HG02798 (cell line): ENCODE measurements around the gene CDC25B.
A peak's percentile ranks its signal among the peaks of the same experiment; 100 is the strongest.

Experiments
- ATAC-seq: cut with Tn5 transposase; IDR thresholded peaks from one replicate; pipeline ENCODE4 v1.9.1; 2021; ENCODE audit warnings: mild to moderate bottlenecking; ENCODE audit not compliant: unreplicated experiment, poor library complexity

Gene CDC25B

DNA sequence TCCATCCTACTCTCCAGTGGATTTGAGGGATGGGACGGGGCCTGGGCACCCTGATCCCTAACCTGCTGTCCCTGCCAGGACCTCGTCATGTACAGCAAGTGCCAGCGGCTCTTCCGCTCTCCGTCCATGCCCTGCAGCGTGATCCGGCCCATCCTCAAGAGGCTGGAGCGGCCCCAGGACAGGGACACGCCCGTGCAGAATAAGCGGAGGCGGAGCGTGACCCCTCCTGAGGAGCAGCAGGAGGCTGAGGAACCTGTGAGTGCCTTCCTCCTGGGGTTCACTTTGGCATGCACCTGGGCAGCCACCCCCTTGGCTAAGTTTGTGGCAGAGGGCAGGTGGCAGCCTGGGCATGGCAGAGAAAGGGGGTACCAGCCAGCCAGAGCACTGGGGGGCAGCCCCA lies 5.7 kb downstream of the CDC25B start:
- no peak for ATAC-seq

GRCh38 chr20:3802524-3803239 lies 6.6 kb downstream of the CDC25B start:
- no peak for ATAC-seq

DNA sequence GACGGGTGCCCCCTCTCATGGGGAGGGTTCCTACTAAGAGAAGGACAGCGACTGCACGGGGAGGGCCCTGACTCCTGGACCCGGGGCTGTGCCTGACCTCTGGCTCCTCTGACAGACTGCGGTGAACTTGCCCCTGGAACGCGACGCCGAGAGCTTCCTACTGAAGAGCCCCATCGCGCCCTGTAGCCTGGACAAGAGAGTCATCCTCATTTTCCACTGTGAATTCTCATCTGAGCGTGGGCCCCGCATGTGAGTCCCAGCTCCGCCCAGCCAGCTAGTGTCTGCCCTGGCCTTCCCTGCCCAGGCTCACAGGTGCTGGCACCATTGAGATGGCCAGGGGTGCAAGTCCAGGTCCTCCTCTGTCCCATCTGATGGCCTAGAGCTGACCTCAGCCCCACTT lies 7.2 kb downstream of the CDC25B start:
- ATAC-seq: no peak

DNA sequence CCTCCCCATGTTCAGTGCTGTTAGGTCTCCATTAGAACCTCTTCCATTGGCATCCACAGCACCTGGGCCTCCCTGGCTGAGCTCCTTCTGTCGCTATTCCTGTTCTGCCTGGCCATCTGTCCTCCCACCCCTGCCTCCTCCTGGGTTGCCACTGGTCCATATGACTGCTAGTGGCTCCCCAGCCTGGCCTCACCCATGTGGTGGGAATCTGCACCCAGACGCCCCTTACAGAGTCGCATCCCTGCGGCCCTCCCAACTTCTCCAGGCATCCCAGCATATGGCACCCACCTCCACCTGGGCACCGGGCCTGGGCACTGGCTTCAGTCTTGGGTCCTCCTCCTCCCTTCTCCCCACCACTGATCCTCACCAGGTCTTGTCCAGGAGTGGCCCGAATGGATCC lies 7.7 kb downstream of the CDC25B start:
- ATAC-seq: no peak

DNA sequence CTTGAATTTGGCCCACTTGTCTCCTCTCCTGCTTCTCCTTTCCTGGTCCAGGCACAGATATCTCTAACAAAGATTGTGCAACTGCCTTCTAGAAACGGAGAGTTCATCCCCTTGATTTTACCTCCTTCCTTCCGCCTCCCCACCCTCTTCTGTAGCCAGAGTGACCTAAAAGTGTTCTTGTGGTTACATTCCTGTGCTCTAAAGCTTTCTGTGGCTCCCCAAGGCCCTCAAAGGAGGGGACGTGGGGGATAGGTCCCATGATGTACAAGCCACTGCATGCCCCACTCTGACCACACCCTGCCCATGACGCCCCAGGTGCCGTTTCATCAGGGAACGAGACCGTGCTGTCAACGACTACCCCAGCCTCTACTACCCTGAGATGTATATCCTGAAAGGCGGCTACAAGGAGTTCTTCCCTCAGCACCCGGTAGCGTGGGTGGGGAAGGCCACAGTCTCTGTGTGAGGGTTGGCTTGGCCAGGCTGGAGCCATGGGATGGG lies 8.2 kb downstream of the CDC25B start:
- ATAC-seq: no peak

DNA sequence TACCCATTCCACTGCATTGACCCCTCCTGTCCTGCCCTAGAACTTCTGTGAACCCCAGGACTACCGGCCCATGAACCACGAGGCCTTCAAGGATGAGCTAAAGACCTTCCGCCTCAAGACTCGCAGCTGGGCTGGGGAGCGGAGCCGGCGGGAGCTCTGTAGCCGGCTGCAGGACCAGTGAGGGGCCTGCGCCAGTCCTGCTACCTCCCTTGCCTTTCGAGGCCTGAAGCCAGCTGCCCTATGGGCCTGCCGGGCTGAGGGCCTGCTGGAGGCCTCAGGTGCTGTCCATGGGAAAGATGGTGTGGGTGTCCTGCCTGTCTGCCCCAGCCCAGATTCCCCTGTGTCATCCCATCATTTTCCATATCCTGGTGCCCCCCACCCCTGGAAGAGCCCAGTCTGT lies 8.7 kb downstream of the CDC25B start:
- ATAC-seq: no peak

GRCh38 chr20:3808544-3808943 lies 12.4 kb downstream of the CDC25B start:
- no peak for ATAC-seq

DNA sequence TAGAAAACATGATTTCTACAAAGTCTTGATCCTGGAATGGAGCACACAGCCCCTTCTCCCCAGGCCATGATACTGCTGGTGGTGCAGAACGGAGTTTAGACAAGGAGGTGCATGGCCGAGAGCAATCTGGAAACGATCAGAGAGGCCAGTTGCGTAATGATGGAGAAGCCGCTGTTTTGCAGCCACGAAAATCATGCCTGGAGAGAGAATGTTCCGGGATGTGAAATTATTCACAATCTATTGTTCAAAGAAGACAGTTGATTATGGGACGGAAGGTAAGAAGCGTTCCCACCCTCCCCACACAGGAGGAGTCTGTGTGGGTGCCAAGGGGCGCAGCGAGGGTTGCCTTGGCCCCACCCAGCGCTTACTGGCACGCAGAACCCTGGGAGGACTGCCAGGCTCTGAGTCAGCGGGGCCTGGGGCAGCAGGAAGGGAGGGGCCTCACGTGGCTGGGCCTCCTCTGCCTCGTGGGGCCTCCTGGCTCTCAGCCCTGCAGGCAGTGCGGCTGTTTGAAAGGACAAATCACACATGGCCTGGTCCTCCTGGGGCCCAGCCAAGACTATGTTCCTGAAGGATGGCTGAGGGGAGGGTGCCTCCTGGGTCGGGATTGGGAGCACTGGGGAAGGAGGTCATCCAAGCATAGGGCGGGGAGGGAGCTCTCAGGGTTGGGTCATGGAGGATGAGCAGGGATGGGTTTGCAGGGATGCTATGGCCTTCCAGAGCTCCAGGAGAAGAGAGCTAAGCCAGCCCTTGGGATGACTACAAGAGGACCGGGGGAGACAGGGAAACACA lies 15.6 kb downstream of the CDC25B start:
- ATAC-seq: no peak

DNA sequence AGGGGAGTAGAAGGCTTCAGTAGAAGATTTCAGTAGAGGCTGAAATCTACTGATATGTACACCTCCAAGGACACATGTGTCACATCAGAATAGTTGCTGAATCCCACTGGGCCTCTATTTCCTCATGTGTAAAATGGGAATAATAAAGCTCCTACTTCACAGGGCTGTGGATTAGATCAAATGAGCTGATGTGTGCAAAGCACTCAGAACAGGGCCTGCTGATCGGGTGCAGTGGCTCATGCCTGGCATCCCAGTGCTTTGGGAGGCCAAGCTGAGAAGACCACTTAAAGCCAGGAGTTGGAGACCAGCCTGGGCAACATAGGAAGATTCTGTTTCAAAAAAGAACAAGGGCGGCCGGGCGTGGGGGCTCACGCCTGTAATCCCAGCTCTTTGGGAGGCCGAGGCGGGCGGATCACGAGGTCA lies 16.2 kb downstream of the CDC25B start:
- ATAC-seq: no peak

- ATAC-seq: no peak
These were observed 17.1 kb downstream of the CDC25B start for GRCh38 chr20:3812975-3813847.

DNA sequence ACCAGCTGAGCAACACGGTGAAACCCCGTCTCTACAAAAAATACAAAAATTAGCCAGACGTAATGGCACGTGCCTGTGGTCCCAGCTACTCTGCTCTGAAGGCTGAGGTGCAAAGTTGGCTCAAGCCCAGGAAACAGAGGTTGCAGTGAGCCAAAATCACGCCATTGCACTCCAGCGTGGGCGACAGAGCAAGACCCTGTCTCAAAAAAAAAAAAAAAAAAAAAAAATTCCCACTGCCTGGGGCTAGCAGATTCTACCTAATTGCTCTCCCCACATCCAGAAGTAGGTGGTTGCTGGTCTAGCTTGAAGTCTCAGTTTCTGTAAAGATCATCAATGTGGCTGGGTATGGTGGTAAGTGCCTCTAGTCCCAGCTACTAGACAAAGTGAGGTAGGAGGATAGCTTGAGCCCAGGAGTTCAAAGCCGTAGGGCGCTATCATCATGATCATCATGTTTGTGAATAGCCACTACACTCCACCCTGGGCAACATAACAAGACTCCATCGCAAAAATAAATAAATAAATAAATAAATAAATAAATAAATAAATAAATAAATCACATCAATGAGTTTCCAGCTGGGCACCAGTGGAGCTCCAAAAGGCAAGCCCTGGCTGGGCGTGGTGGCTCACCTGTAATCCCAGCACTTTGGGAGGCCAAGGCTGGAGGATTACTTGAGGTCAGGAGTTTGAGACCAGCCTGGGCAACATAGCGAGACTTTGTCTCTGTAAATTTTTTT lies 17.9 kb downstream of the CDC25B start:
- ATAC-seq: no peak

DNA sequence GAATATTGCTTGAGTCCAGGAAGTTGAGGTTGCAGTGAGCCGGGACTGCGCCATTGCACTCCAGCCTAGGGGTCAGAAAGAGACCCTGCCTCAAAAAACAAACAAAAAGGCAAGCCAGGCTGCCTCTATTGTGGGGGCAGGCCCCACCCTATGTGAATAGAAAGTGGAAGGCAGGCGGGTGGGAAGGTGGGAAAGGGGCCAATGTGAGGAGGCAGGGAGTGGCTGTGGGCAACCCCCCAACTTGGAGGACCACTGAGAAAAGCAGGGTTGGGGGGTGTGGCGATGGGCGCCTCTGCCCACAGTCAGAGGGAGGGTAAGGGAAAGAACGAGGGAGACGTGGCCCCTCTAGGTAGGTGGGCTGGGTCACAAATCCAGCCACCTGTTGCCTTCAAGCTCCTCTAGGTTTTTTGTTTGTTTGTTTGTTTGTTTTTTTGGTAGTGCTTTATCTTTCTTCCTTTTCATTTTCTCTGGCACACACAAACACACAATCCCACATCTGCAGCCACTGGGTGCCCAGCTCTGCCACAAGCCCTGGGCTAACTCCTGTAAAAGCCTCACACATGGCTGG lies 18.9 kb downstream of the CDC25B start:
- no peak for ATAC-seq

DNA sequence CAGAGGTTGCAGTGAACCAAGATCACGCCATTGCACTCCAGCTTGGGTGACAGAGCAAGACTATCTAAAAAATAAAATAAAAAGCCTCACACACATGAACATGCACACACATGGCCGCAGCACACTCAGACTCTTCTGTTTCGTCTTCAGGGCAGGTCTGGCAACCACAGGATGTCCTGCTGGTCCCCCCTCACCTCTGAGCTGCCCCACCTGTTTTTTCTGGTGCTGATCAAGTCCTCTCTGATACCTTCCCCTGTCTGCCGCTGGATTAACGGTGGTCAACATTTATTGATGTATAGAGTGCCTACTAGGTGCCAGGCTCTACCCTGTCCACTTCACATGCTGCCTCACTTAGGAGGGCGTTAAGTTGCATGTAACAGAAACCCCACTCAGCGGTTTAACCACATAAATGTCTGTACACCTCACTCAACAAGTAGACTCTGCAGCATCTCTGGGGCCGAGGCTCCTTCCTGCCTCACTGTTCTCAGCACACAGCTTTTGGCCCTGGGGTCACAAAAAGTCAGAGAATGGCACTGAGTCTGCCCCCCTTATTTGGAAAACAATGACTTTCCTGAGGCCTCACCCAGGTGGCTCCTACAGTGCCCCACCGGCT lies 19.7 kb downstream of the CDC25B start:
- no peak for ATAC-seq

- ATAC-seq: no peak
These were observed 22.3 kb downstream of the CDC25B start for GRCh38 chr20:3818155-3819151.

DNA sequence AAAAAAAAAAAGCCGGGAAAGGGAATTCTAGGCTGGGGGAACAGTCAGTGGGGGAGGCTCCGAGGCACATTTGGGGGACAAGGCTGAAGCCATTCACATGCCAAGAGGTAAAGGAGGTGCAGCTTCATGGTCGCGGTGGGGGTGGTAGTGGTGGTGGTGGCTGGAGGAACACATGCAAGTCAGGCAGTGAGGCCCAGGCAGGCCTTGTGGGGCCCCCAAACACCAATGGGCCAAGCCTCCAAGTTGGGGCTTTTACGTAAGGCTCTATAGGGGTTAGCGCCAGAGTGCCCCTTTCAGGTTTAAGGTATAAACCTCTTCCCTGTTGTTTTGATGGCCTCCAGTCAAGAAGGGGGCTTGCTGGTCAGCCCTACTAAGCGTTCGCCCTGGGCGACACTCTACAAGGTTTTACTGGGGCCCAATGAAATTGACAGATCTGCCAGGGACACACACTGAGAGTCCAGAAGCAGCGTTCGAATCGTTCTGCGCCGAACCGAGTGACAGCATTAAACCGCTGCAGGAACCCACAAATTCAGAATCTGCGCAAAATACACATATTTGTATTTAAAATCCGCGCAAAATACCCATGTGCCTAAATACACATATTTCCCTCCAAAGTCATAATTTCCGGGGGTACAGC lies 23.4 kb downstream of the CDC25B start:
- no peak for ATAC-seq

DNA sequence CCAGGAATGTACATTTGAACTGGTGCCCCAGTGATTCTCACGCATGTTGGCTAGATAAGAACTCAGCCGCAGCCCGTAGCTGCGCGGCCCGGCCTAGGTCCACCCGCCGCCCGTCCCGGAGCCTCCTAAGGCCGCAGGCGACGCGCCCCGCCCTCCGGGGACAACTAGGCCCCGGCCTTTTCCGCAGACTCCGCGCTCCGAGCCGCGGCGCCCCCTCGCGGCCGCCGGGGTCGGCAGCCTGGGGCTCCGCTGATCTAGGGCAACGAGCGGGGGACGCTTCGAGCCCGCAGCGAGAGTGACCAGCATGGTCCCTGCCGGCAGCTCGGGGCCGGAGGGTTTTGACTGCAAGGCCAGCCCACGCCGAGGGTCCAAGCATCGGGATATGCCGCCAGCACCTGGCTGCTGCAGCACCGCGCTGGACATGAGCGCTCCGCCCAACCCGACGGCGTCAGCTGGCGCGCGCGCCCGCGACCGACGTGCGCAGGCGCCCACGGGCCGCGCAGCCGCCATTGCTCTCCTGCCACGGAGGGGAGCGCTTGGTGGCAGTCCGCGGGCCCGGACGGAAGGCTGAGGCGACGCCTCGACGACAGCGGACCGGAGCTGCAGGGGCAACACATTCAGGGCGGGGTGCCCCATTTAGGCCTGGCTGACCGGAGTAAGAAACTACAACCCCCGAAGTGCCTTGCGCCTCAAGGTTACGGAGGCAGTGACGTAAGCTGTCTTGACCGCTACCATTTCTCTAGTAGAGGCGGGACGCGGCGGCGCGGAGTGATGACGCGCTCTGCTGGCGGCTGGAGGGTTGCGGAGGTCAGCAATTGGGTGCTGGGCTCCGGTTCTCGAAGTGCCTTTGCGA lies 24.2 kb downstream of the CDC25B start, which contains the start of gene AP5S1:
Gene AP5S1, plus strand, starts transcription at position 500 of the 853 bp plus-strand sequence. CDS start 1,571 bp downstream, outside the sequence.
- peak; percentile 89 for ATAC-seq
